ENCODE measurements around the gene RFX1.

Gene RFX1

GRCh38 chr19:13931391-13932148 is 74.5 kb downstream of the RFX1 start:
- Histone ChIP-seq H3K36me3 (ENCODE audit: control insufficient read depth, low read length) (peaks cover 17% of the 10 kb centered on the region), H3K4me3 (ENCODE audit: low read length) (no peak overlapping the region), H3F3A (ENCODE audit: control insufficient read depth, insufficient read depth) (no peaks in the 10 kb centered on the region), H3K4me1 (ENCODE audit: control insufficient read depth, low read length) (no peaks in the 10 kb centered on the region), H3K27me3 (ENCODE audit: control insufficient read depth, low read length) (no peaks in the 10 kb centered on the region), H3K27ac (ENCODE audit: low read depth, low read length) (no peak overlapping the region), H4K20me1 (ENCODE audit: control insufficient read depth, insufficient read depth, low read depth, low read length) (no peaks in the 10 kb centered on the region), H3K79me2 (ENCODE audit: control insufficient read depth, low read length) (no peaks in the 10 kb centered on the region), H3K9me3 (ENCODE audit: control insufficient read depth, insufficient read depth, low read length) (no peaks in the 10 kb centered on the region), H3K4me2 (ENCODE audit: low read length) (no peak overlapping the region), H3K9me2 (replicated peaks; ENCODE audit: control insufficient read depth, low read length) (no peaks in the 10 kb centered on the region)
- TF ChIP-seq CTCF (IDR thresholded peaks at IDR 0.05; ENCODE audit: low read depth, low read length, poor library complexity, severe bottlenecking) (no peak), EZH2phosphoT487 (IDR thresholded peaks at IDR 0.05; ENCODE audit: borderline replicate concordance, low read length) (no peak)

GRCh38 chr19:13930402-13930801 is 75.7 kb downstream of the RFX1 start:
- Histone ChIP-seq H3K27ac (ENCODE audit: low read depth, low read length) (no peak overlapping the region), H3F3A (ENCODE audit: control insufficient read depth, insufficient read depth) (no peaks in the 10 kb centered on the region), H3K4me2 (ENCODE audit: low read length) (no peak overlapping the region), H3K27me3 (ENCODE audit: control insufficient read depth, low read length) (no peaks in the 10 kb centered on the region), H3K9me2 (replicated peaks; ENCODE audit: control insufficient read depth, low read length) (no peaks in the 10 kb centered on the region), H3K4me3 (ENCODE audit: low read length) (no peak overlapping the region), H3K36me3 (ENCODE audit: control insufficient read depth, low read length) (peaks cover 23% of the 10 kb centered on the region), H3K79me2 (ENCODE audit: control insufficient read depth, low read length) (no peaks in the 10 kb centered on the region), H4K20me1 (ENCODE audit: control insufficient read depth, insufficient read depth, low read depth, low read length) (no peaks in the 10 kb centered on the region), H3K9me3 (ENCODE audit: control insufficient read depth, insufficient read depth, low read length) (no peaks in the 10 kb centered on the region), H3K4me1 (ENCODE audit: control insufficient read depth, low read length) (no peaks in the 10 kb centered on the region)
- TF ChIP-seq CTCF (IDR thresholded peaks at IDR 0.05; ENCODE audit: low read depth, low read length, poor library complexity, severe bottlenecking) (no peak), EZH2phosphoT487 (IDR thresholded peaks at IDR 0.05; ENCODE audit: borderline replicate concordance, low read length) (no peak)

GRCh38 chr19:13929956-13930355 is 76.2 kb downstream of the RFX1 start:
- TF ChIP-seq EZH2phosphoT487 (IDR thresholded peaks at IDR 0.05; ENCODE audit: borderline replicate concordance, low read length), result no peak
- TF ChIP-seq CTCF (IDR thresholded peaks at IDR 0.05; ENCODE audit: low read depth, low read length, poor library complexity, severe bottlenecking), result no peak
- no peaks in the 10 kb centered on the region for H3F3A ChIP-seq (ENCODE audit: control insufficient read depth, insufficient read depth)
- H3K79me2 ChIP-seq (ENCODE audit: control insufficient read depth, low read length), result no peaks in the 10 kb centered on the region
- no peak overlapping the region for H3K4me3 ChIP-seq (ENCODE audit: low read length)
- H3K36me3 ChIP-seq (ENCODE audit: control insufficient read depth, low read length), result peaks cover 23% of the 10 kb centered on the region
- H3K27me3 ChIP-seq (ENCODE audit: control insufficient read depth, low read length), result no peaks in the 10 kb centered on the region
- no peaks in the 10 kb centered on the region for H3K9me2 ChIP-seq (replicated peaks; ENCODE audit: control insufficient read depth, low read length)
- H3K4me2 ChIP-seq (ENCODE audit: low read length), result no peak overlapping the region
- no peaks in the 10 kb centered on the region for H4K20me1 ChIP-seq (ENCODE audit: control insufficient read depth, insufficient read depth, low read depth, low read length)
- H3K4me1 ChIP-seq (ENCODE audit: control insufficient read depth, low read length), result no peaks in the 10 kb centered on the region
- no peak overlapping the region for H3K27ac ChIP-seq (ENCODE audit: low read depth, low read length)
- H3K9me3 ChIP-seq (ENCODE audit: control insufficient read depth, insufficient read depth, low read length), result no peaks in the 10 kb centered on the region

Data from DOHH2 (cell line).